Midbrain (tissue), 1 donor: ENCODE results near the gene TRIM74.
"Not testable (repeated sequence)": the region's sequence is repeated elsewhere in the genome, so short reads cannot be mapped to it uniquely, and the experiment has no call there.

Experiments
- DNase-seq: peaks from one replicate; lab custom pipeline; 2025; lab: John Stamatoyannopoulos, UW

TRIM74 gene

DNA sequence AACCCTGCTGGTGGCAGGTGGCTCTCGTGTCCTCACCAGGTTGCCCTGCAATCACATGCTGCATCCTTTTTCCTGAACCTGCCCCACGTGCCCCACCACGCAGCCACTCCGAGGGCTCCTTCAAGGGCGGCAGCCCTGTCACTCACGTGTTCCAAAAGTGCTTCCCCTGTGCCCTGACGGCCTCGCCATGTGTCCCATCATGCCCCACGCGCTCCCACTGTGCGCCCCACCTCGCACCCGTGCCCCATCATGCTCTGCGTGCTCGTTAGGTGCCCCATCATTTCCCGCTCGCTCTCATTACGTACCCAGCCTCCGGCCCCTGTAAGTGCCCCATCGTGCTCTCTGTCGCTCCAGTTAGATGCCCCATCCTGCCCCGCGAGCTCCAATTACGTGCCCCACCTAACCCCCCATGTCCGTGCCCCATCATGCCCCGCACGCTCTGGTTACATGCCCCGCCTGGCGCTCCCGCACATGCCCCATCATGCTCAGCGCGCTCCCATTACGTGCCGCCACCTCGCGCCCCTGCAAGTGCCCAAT lies at the start of gene TRIM74:
TRIM74 (minus strand) TSS at position 487 of the 537 bp plus-strand sequence. CDS start 3,309 bp downstream, outside the sequence.
- not testable (repeated sequence) for DNase-seq

DNA sequence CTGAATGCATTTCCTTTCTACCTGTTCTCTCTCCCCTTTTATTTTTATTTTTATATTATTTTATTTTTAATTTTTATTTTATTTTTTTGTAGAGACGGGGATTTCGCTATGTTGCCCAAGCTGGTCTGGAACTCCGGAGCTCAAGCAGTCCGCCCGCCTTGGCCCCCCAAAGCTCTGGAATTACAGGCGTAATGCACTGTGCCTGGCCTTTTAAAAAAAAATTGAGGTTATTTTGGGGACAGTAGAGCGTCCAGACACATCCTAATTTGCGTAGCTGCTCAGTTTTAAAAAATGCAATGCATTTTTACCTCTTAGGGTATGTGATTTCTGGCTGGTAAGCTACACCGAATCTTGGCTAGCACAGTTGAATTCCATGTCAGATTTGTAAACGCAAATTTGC lies 37.2 kb upstream of the TRIM74 start:
- DNase-seq: not testable (repeated sequence)

DNA sequence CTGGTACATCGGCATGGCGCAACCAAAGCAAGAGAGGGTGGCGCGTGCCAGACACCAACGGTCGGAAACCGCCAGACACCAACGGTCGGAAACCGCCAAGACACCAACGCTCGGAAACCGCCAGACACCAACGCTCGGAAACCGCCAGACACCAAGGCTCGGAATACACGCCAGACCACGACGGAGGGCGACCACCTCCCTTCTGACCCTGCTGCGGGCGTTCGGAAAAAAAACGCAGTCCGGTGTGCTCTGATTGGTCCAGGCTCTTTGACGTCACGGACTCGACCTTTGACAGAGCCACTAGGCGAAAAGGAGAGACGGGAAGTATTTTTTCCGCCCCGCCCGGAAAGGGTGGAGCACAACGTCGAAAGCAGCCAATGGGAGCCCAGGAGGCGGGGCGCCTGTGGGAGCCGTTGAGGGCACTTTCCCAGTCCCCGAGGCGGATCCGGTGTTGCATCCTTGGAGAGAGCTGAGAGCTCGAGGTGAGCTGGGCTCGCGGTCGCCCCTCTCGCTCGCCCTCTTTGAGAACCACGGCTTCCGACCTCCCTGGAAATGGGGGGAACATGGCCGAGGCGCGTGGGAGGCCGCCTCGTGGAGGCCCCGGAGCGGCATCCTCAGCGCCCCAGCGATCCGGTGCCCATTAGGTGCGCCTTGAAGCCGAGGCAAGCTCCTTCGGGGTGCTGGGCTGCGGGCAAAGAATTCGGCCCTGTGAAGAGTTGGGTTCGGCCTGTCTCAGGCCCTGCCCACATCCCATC lies 36.6 kb upstream of the TRIM74 start:
- DNase-seq: not testable (repeated sequence)

DNA sequence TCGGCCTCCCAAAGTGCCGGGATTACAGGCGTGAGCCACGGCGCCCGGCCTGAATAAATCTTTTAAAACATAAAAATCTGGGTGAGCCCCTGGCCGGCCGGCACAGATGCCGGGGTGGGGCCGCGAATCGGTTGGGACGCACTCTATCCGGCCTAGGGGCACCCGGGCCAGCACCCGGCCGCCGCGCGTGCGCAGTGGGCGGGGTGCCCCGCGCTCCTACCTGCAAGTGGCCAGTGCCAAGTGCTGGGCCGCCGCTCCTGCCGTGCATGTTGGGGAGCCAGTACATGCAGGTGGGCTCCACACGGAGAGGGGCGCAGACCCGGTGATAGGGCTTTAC lies 36.1 kb upstream of the TRIM74 start:
- not testable (repeated sequence) for DNase-seq

DNA sequence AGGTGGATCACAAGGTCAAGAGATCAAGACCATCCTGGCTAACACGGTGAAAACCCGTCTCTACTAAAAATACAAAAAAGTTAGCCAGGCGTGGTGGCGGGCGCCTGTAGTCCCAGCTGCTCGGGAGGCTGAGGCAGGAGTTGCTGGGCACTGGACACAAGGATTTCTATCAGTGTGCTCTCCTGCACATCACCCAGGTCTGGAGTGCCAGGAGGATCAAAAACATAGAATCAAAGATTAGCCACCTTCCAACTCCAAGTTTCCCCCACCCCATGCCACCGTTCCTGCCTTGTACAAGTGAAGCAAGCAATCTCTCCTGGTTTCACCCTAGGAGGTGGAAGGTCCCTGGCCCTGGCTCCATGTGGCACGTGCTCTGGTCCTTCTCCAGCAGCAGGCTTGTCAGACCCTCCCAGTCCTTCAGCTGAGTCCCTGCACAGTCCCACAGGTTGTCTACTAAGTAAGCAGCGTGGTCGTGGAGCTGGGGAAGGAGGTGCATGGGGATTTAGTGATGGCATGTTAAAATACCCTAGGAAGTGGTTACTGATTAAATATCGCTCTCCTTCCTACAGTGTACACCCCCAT lies 28.7 kb upstream of the TRIM74 start:
- not testable (repeated sequence) for DNase-seq

DNA sequence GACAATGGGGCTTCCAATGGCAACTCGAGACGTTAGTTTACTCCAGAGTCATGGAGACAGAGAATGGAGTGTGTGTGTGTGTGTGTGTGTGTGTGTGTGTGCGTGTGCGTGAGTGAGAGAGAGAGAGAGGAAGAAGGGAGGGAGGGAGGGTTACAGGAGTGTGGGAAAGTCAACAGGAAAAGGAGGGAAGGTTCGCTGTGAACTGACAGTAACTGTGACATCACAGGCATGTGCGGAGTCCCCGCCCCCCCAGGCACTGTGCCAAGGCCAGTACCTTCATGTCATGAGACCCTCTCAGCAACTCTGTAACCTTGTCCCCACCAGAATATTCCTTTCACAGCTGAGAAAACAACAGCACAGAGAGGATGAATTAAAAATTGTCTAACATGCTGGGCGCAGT lies 28.2 kb upstream of the TRIM74 start:
- DNase-seq: not testable (repeated sequence)

DNA sequence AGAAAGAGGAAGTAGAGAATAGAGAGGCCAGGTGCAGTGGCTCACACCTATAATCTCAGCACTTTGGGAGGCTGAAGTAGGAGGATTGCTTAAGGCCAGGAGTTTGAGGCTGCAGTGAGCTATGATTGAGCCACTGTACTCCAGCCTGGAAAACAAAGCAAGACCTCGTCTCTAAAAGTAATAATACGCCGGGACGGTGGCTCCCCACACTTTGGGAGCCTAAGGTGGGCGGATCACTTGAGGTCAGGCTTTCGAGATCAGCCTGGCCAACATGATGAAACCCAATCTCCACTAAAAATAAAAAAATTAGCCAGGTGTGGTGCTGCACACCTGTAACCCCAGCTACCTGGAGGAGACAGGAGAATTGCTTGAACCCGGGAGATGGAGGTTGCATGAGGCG lies 26.2 kb upstream of the TRIM74 start:
- DNase-seq: not testable (repeated sequence)

DNA sequence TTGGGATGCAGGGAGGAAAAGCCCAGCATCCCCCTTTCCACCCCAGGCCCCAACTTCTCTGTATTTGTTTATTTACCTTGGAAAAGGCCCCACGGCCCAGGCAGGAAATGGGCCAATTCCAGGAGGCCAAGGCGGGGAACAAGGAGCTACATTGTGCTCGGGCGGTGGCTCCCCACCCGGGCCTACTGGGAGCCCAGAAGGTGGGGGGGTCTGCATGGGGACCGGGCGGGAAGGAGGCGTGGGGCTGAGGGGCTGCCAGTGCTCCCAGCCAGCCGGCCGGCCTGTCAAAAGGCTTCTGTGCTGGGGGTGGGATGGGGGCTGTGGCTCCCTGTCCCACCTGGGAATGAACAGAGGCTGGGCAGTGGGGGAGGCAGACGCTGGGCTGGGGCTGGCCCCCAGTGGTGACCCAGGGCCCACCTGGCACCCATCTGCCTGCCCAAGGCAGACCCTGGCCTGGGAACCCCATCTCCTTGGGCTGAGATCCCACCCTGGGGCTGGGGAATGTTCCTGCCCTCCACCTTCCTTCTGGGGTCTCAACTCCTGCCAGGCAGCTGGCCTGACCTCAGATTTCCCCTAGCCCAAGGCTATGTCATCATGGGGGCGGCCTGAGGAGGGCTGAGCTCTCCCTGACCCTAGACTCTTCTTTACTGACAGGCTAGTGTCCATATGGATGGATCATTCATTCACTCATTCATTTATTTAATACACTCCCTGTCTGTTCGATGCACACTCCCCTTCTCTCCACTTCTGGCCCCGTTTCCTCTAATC lies 21.1 kb upstream of the TRIM74 start:
- not testable (repeated sequence) for DNase-seq

DNA sequence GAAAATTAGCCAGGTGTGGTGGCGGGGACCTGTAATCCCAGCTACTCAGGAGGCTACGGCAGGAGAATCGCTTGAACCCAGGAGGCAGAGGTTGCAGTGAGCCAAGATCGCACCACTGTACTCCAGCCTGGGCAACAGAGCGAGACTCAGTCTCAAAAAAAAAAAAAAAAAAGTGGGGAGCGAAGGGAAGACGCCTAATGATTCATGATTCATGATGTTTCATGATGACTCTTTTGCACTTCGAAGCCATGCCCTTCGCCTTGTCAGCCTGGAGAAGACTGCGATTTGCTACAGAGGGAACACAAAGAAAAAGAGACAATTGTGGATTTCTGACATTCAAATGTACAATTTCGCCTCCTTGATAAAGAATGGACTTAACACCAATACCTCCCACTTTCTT lies 12.8 kb upstream of the TRIM74 start:
- DNase-seq: not testable (repeated sequence)

DNA sequence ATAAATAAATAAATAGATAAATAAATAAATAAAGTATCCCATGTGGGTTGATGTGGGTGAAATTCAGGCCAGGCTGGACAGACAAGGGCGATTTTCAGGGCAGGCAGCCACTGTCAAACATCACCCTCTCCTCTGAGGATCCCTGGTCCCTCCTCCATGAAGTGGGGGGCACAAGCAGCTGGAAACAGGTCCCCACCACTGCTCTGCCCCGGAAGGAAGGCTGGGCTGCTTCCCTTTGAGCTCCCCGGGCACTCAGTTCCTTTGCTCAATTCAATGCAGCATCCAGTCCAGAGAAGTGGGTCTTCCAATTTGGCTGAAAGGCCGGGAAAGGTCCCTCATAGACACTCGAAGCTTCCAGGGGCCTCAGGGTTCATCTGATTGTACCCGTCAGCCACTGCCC lies 11.1 kb upstream of the TRIM74 start:
- DNase-seq: not testable (repeated sequence)

DNA sequence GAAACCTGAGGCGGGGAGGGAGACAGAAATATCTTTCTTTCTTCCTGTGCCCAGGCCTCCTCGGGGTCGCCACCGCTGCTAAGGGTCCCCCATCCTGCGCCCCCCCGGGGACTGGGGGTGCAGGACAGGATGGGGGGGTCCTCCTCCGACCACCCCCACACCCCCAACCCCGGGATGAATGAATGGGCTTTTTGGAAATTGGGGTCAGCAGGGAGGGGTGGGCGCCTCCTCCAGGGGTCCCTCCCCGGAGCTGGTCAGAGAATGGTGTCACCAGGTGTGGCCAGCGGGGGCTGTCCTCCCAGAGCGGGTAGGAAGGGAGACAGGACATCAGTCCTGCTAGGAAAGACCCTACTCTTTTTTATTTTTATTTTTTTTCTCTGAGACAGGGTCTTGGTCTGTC lies 7.2 kb upstream of the TRIM74 start:
- not testable (repeated sequence) for DNase-seq

DNA sequence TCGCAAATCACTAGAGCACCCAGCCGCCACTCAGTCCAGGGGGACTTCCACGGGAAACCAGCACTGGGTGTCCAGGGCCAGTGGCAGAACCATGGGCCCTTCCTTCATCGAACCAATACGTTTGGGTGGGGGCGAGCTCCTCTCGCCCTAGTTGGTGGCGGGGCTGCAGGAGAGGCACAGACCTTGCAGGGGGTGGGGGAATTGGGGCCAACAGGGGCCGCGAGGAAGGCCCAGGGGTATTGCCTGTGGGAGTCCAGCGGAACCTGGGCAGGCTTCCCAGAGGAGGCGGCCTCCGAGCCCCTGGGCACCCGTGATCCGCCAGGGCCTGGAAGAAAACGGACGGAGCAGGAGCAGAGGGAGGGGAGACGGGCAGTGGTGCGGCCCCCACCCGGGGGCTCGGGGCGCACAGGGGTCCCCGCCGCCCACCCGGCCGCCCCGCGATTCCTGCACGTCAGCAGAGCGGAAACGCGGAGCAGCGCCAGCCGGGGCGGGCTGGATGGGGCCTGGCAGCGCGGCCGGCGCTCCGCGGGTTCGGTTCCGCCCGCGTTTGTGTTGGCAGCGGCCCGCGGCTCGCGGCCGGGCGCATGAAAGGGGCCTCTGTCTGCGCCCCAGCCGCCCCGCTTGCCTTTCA lies 6.5 kb upstream of the TRIM74 start:
- not testable (repeated sequence) for DNase-seq

DNA sequence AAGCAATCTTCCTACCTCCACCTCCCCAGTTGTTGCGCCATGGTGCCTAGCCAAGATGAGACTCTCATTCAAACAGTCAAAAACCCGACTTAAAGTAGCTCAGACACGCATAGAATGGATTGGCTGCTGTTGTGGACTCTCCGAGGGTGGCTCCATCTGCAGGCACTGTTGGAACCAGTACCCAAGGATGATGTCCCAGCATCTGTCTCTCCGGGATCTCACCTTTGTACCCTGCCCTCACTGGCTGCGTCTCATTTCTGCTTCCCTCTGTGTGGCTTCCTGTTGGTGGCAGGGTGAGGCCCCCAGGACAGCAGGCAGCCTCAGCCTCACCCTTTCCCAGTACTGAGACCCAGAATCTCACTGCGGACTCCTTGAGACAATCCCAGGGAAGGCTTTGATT lies 5.5 kb upstream of the TRIM74 start:
- DNase-seq: not testable (repeated sequence)

DNA sequence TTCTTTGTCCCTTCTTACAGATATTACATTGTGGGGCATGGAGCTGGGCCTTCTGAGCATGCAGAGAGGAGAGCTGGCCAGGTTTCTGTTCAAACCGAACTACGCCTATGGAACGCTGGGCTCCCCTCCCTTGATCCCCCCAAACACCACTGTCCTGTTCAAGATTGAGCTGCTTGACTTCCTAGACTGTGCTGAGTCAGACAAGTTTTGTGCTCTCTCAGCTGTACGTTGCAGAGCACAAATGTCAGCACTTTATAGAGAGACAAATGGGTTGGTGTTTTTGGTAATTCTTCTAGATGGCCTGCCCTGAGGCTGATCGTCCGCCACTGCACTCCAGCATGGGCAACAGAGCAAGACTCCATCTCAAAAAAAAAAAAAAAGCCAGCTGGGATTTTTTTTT lies 2.2 kb upstream of the TRIM74 start:
- not testable (repeated sequence) for DNase-seq

DNA sequence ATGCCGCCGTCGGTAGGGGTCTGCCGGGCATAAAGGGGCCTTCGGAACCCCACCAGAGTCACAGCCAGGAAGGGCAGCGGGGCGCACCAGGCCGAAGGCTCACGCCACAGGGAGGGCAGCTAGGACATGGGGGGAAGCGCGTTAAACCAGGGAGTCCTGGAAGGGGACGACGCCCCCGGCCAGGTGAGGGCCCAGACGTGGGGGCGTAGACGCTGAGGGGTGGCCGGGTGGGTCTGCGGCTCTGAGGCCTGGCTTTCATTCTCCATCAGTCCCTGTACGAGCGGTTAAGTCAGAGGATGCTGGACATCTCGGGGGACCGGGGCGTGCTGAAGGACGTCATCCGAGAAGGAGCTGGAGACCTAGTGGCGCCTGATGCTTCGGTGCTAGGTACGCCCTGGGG lies 422 bp upstream of the TRIM74 start:
- not testable (repeated sequence) for DNase-seq

DNA sequence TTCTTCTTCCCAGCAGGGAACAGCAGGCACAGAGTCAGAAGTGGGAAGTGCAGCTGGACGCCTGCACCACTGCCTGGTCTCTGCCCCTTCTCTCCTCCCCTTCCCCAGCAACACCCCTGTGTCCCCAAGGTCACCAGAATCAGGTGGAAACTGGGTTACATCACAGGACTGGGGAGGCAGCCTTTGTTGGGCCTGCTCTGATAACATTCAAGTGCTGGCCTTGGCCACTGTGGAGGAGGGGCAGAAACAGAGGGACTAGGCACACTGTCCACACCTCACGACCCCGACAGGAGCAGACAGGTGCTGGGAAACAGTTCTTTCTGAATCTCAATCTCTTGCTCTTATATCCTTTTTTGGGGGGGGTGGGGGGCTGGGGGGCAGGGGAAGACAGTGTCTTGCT lies 2.4 kb downstream of the TRIM74 start:
- DNase-seq: not testable (repeated sequence)

DNA sequence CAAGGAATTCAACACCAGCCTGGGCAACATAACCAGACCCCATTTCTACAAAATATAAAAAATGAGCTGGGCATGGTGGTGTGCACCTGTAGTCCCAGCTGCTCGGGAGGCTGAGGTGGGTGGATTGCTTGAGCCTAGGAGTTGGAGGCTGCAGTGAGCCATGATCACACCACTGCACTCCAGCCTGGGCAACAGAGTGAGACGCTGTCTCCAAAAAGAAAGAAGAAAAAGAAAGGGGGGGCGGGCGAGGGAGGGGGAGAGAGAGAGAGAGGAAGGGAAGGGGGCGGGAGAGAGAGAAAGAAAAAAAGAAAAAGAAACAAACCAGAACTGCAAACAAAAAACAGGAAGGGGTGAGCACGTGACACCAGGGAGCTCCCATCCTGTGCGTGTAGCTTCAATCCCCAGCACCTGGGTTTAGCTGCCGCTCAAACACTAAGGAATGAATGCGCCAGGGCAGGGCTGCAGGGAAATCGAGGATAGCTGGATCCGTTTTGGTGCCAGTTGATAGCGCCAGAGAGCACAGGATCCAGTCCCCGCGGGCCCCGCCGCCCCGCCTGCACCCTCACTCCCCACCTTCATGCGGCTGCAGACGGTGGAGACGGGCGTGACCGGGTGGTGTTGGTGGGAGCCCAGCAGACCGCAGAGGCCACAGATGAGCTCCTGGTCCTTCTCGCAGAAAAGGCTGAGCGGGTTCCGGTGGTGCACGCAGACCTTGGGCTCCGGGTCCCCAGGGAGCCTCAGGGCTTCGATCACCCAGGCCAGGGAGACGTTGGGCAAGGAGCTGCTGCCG lies 3.9 kb downstream of the TRIM74 start:
- DNase-seq: not testable (repeated sequence)

DNA sequence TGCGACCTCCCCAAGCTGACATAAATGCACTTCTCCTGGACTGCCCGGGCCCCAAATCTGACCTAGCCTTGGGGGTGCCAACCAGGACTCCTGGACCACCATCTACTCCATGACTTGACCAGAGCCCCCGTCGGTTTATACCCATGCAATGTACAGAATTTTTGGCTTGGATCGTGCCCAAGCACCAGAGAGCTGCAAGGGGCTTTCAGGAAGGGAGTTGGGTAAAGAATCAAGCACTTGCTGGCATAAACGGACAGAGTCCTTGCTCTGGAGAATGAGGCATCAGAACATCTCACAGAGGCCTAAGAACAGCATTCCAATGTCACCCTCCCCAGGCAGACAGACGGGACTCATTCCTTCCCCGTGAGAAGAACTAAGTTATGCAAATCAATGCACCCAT lies 6.2 kb downstream of the TRIM74 start:
- not testable (repeated sequence) for DNase-seq

DNA sequence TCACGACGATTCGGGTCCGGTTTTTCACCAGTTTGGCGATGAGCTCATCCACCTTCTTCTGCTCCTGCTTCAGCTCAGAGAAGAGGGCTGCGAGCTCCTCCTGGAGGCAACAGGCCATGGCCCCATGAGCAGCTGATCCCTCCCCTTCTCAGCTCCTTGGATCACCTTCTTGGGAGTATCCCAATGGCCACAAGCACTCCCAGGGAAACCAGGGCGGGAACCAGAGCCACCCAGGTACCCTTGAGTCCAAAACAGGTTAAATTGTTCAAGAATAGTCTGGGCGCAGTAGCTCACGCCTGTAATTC lies 8.0 kb downstream of the TRIM74 start:
- DNase-seq: not testable (repeated sequence)

DNA sequence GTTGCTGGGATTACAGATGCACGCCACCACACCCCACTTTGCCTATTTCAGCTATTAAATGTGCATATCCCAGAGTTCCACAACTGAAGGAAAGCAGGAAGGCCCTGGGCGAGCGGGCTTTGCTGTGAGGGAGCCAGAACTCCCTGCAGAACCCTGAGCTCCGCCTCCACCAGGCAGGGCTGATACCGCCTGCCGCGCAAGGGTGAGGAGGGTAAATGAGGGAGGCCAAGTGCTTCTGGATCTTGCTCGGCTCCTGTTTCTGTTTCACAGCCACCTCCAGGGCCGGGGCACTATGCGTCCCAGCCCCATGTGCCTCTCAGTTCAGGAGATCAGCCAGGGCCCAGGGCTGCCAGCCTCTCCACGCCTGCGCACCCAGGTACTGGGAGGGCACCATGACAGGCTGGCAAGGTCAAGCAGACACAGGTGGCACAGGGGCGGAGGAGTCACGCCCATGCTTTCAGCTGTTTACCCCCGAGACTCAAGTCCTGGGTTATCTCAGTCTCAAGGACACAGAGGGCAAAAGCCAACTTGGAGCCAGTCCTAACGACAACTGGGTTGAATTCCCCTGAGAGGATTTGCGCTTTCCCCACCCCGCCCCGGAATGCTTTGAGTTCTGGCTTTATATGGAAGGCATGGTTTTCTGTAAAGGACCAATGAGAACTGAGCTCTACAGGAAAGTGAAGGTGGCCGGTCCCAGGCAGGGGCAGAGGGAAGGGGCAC lies 8.5 kb downstream of the TRIM74 start:
- not testable (repeated sequence) for DNase-seq

DNA sequence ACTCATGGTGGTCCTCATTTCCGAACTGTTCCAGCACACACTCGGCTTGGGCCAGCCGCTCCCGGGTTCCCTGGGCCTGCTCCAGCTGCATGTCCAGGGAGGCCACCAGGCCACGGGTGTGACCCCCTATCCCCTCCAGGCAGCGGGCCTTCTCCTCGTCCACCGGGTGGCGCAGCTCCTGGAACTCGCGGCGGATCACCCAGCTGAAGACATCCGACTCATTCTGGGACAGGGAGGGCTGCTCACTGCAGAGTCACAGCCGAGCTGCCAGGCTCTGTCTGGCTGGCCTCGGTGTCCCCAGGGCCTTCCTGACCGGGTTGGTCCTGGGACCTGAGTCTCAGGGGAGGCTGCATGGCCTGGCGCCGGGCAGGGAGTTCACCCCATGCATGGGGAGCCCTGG lies 9.2 kb downstream of the TRIM74 start:
- DNase-seq: not testable (repeated sequence)
